Ovary (tissue), 9 donors: ENCODE measurements around the gene HES4. TPM values are rescaled to one million over a fixed set of nuclear protein-coding genes. Genes with fewer than 3 reads are reported as not detected.
"Not testable (repeated sequence)": the region's sequence is repeated elsewhere in the genome, so short reads cannot be mapped to it uniquely, and the experiment has no call there.

Source experiments
- DNase-seq, 5 donors: peaks; one replicate each; pipeline ENCODE4 v3.0.0-alpha.2; 2019 to 2020
- H3K27ac ChIP-seq, 2 donors: fragments of 200-600 bp; one replicate each; pipeline versions ENCODE4 v1.5.1 to v1.8.0; 2019 to 2022
- H3K27me3 ChIP-seq: fragments of 200-600 bp; one replicate; pipeline ENCODE4 v1.8.0; 2022
- H3K36me3 ChIP-seq: fragments of 200-600 bp; sonication (generic); one replicate; pipeline ENCODE4 v1.5.1; 2019
- H3K4me1 ChIP-seq: one replicate; pipeline ENCODE4 v1.8.1; 2013; ENCODE audit warnings: mild to moderate bottlenecking, moderate library complexity; ENCODE audit not compliant: insufficient read depth
- H3K4me3 ChIP-seq: fragments of 200-600 bp; sonication (generic); one replicate; pipeline ENCODE4 v1.5.1; 2017
- H3K9me3 ChIP-seq, 2 donors: fragments of 200-600 bp in 1 of 2; sonication (generic) in 1 of 2; one replicate each; pipeline versions ENCODE4 v1.5.1 to v1.8.1; 2013 to 2019; ENCODE audit warnings: mild to moderate bottlenecking in 1 of 2, moderate library complexity in 1 of 2
- CTCF ChIP-seq, 3 donors: fragments of 450-650 bp in 2 of 3; fragments of 200-600 bp in 1 of 3; IDR thresholded peaks; one replicate each; pipeline versions ENCODE4 v1.5.1 to v1.8.0; 2016 to 2022; ENCODE audit warnings: antibody characterized with exemption in 3 of 3, mild to moderate bottlenecking in 1 of 3
- EP300 ChIP-seq: sonication (generic); formaldehyde crosslinking; IDR thresholded peaks from one replicate; pipeline ENCODE4 v1.6.1; 2017; ENCODE audit warnings: antibody characterized with exemption
- POLR2A ChIP-seq: fragments of 450-650 bp; IDR thresholded peaks from one replicate; pipeline ENCODE4 v1.6.1; 2017; ENCODE audit warnings: antibody characterized with exemption, mild to moderate bottlenecking, moderate library complexity
- WGBS, 3 donors: extraction: QIAGEN DNeasy Blood & Tissue Kit in 1 of 3; methylation state at CpG; one replicate each; pipeline versions ENCODE4 v1.1.5 to v1.1.7; 2013 to 2017; 5-methylcytosine and 5-hydroxymethylcytosine counted together
- intact Hi-C, 4 donors: fragments of 100-400 bp; cut with DNase I; formaldehyde crosslinking; loops; one replicate each; pipeline versions ENCODE4 v1.11.0 to v1.15.1; 2022 to 2023
- polyA plus RNA-seq, 2 donors: library from polyadenylated mRNA; stranded (reverse); fragments of 200-250 nt in 1 of 2; fragments of 350-450 nt in 1 of 2; fragmentation: Illumina TruSeq in 1 of 2; extraction: RNeasy Lipid Tissue Mini Kit (QIAGEN cat#74804) in 1 of 2; gene quantifications; one replicate each; pipeline ENCODE4 v1.2.3, GENCODE V29; 2013 to 2014
- total RNA-seq, 7 donors: library from RNA; depleted of rRNA in 2 of 7; stranded (reverse); fragments of >200 nt in 2 of 7; fragmentation: NEBNext Ultra II Directional in 3 of 7; extraction: Animal tissue kit (Norgen Biotek cat#: 25700) in 3 of 7; gene quantifications; one replicate each; pipeline versions ENCODE4 v1.1.0 to v1.2.4, GENCODE V29; 2016 to 2023
- donor health status: DM: no; HTN: no; CAD: no; lungs with moderate emphysema.
- donor health status: DM: no; HTN: no; CAD: no.
- donor health status: Bipolar disorder and iron deficiency.
- donor health status: DM: yes; HTN: yes; CAD: no.
- donor health status: DM: no; HTN: no; CAD: no.
- donor health status: DM: yes; HTN: yes; CAD: no.

The HES4 gene
- total and polyA plus RNA-seq, 9 donors: 4.5 to 76.2 (median 7.3) TPM; not detected in 1

GRCh38 chr1:1017397-1018320 lies 17.8 kb upstream of the HES4 start:
- DNase-seq, H3K36me3 ChIP-seq, H3K4me1 ChIP-seq, H3K27me3 ChIP-seq, intact Hi-C loops, H3K27ac ChIP-seq, H3K9me3 ChIP-seq, H3K4me3 ChIP-seq: not testable (repeated sequence)
- WGBS, 3 donors: 79 to 83% (median 81%) methylated on average over 15 to 17 of the region's 17 CpGs

- DNase-seq: peak in 1 of 5 donors; percentile 41
- H3K4me3 ChIP-seq: no peak overlapping the region
- intact Hi-C loops: no loop called here
- WGBS, 3 donors: 64 to 75% (median 70%) methylated on average over 19 to 20 of the region's 20 CpGs
- H3K27ac ChIP-seq: no peak overlapping the region
- H3K36me3 ChIP-seq: no peaks in the 10 kb centered on the region
- H3K9me3 ChIP-seq: no peaks in the 10 kb centered on the region
- TF ChIP-seq EP300: no peak
- TF ChIP-seq CTCF (IDR thresholded peaks at IDR 0.05): no peak
- no peak for TF ChIP-seq POLR2A
- peaks cover 4% of the 10 kb centered on the region for H3K4me1 ChIP-seq
- no peaks in the 10 kb centered on the region for H3K27me3 ChIP-seq
Observed at GRCh38 chr1:1014799-1015681, 15.1 kb upstream of the HES4 start.

- Histone ChIP-seq H3K36me3 (no peaks in the 10 kb centered on the region), H3K27ac (peak overlapping the region; percentile 14 to 57), H3K9me3 (no peaks in the 10 kb centered on the region), H3K4me1 (peaks cover 4% of the 10 kb centered on the region), H3K27me3 (no peaks in the 10 kb centered on the region), H3K4me3 (peak overlapping the region; percentile 67)
- WGBS, 3 donors: 29 to 47% (median 33%) methylated on average over 31 to 41 of the region's 41 CpGs
- DNase-seq: peak in 1 of 5 donors; percentile 50
- intact Hi-C loops: no loop called here
- TF ChIP-seq EP300: no peak
- TF ChIP-seq POLR2A: no peak
- no peak for TF ChIP-seq CTCF (IDR thresholded peaks at IDR 0.05)
Observed at GRCh38 chr1:1013922-1014648, 14.2 kb upstream of the HES4 start.

- H3K27me3 ChIP-seq: no peaks in the 10 kb centered on the region
- no peak for TF ChIP-seq EP300
- TF ChIP-seq POLR2A: no peak
- no peak for TF ChIP-seq CTCF (IDR thresholded peaks at IDR 0.05)
- H3K4me3 ChIP-seq: peak within 1 kb of the TSS; percentile 67
- H3K9me3 ChIP-seq: no peaks in the 10 kb centered on the region
- no peaks in the 10 kb centered on the region for H3K36me3 ChIP-seq
- peak within 1 kb of the TSS; percentile 14 to 57 for H3K27ac ChIP-seq
- peak; percentile 84 to 90 (median 88) for DNase-seq
- 0 to 2% (median 1%) methylated on average over 28 to 30 of the region's 30 CpGs for WGBS, 3 donors
- intact Hi-C loops: no loop called here
- H3K4me1 ChIP-seq: peaks cover 4% of the 10 kb centered on the region
Observed at GRCh38 chr1:1013105-1013921, 13.4 kb upstream of the HES4 start, which contains the start of gene ISG15. ISG15 (plus strand) TSS chr1:1013497; CDS start chr1:1013574, 77 bp downstream.

GRCh38 chr1:1012736-1013104 lies 12.8 kb upstream of the HES4 start:
- Histone ChIP-seq H3K27ac (peak overlapping the region in 1 of 2 donors; percentile 57), H3K4me3 (peak overlapping the region; percentile 67)
- intact Hi-C loops, H3K27me3 ChIP-seq, H3K36me3 ChIP-seq, H3K9me3 ChIP-seq, H3K4me1 ChIP-seq: not testable (repeated sequence)
- DNase-seq: peak in 2 of 5 donors; percentile 11 to 38
- 33 to 44% (median 35%) methylated on average over 13 of the region's 13 CpGs for whole genome bisulfite sequencing, 3 donors
